HepG2 (cell line): ENCODE measurements around the gene SCART1. TPM values are rescaled to one million over a fixed set of nuclear protein-coding genes. Genes with fewer than 3 reads are reported as not detected.
"Not testable (repeated sequence)": the region's sequence is repeated elsewhere in the genome, so short reads cannot be mapped to it uniquely, and the experiment has no call there.

Source experiments
- ATAC-seq: fragments of 200-7000 bp; cut with Tn5 transposase; 3 replicates; pipeline ENCODE4 v1.9.1; 2020; ENCODE audit warnings: mild to moderate bottlenecking, moderate library complexity
- BruUV-seq: library from RNA; stranded (reverse); fragments of 400-500 nt; replicated peaks from 2 replicates; lab custom pipeline; 2021; lab: Mats Ljungman, UMichigan
- CTCF ChIA-PET: fragments of 300-600 bp; formaldehyde crosslinking; extraction: SDS; loops from one replicate; lab custom pipeline; 2021; ENCODE audit warnings: low total read pairs, inconsistent platforms, low intra/inter-chr PET ratio; lab: Yijun Ruan, JAX
- POLR2A ChIA-PET: fragments of 350-600 bp; sonication (Branson Sonifier 250); formaldehyde crosslinking; loops from one replicate; lab custom pipeline; 2020; ENCODE audit warnings: antibody characterized with exemption, inconsistent platforms; lab: Yijun Ruan, JAX
- DNase-seq: peaks from one replicate; pipeline ENCODE4 v3.0.0-alpha.2; 2015; ENCODE audit warnings: low spot score
- FAIRE-seq: peaks from 3 replicates; lab custom pipeline; 2011; peaks lifted over from hg19 to GRCh38; lab: Jason Lieb, UNC
- H2AFZ ChIP-seq: one replicate; pipeline ENCODE4 v1.6.1; 2011; ENCODE audit warnings: low read length, inconsistent platforms
- H3K27ac ChIP-seq: fragments of 300-600 bp; 3 replicates; pipeline ENCODE4 v1.8.0; 2011; ENCODE audit warnings: mixed run types, mild to moderate bottlenecking, mixed read lengths, low read length, inconsistent platforms; ENCODE audit not compliant: insufficient read depth; ENCODE audit errors: extremely low read length
- H3K27me3 ChIP-seq, 2 experiments: fragments of 200-600 bp in 1 of 2; 2 replicates in 1 of 2; 3 replicates in 1 of 2; pipeline versions ENCODE4 v1.6.0 to v1.8.0; 2011; ENCODE audit warnings: low read length in 2 of 2, mild to moderate bottlenecking in 2 of 2, moderate library complexity in 2 of 2, inconsistent platforms in 1 of 2; ENCODE audit not compliant: insufficient read depth in 2 of 2, control insufficient read depth in 1 of 2
- H3K36me3 ChIP-seq, 2 experiments: fragments of 200-600 bp in 1 of 2; replicated peaks in 1 of 2; 2 replicates in 1 of 2; 3 replicates in 1 of 2; pipeline versions ENCODE4 v1.5.1 to v1.8.0; 2011; ENCODE audit warnings: low read length in 2 of 2, inconsistent platforms in 1 of 2; ENCODE audit not compliant: insufficient read depth in 2 of 2, control insufficient read depth in 1 of 2
- H3K4me1 ChIP-seq: 2 replicates; pipeline ENCODE4 v1.5.1; 2012; ENCODE audit warnings: low read length, inconsistent platforms; ENCODE audit not compliant: insufficient read depth
- H3K4me2 ChIP-seq: 2 replicates; pipeline ENCODE4 v1.6.0; 2011; ENCODE audit warnings: low read depth, low read length, inconsistent platforms
- H3K4me3 ChIP-seq, 3 experiments: fragments of 200-600 bp in 1 of 3; sonication (generic), shearing (Covaris generic) in 1 of 3; replicated peaks in 1 of 3; 2 replicates each; pipeline ENCODE4 v1.5.1; 2011 to 2016; ENCODE audit warnings: low read length in 3 of 3, inconsistent platforms in 2 of 3, low read depth in 2 of 3, mild to moderate bottlenecking in 2 of 3, control low read depth in 1 of 3, mixed read lengths in 1 of 3; ENCODE audit not compliant: insufficient read depth in 1 of 3
- H3K79me2 ChIP-seq: one replicate; pipeline ENCODE4 v1.6.1; 2011; ENCODE audit warnings: low read length, inconsistent platforms; ENCODE audit not compliant: insufficient read depth
- H3K9ac ChIP-seq: 2 replicates; pipeline ENCODE4 v1.6.0; 2011; ENCODE audit warnings: mild to moderate bottlenecking, low read depth, low read length, inconsistent platforms; ENCODE audit not compliant: insufficient read depth
- H3K9me3 ChIP-seq: 2 replicates; pipeline ENCODE4 v1.5.1; 2012; ENCODE audit warnings: mild to moderate bottlenecking, low read length
- H4K20me1 ChIP-seq: 2 replicates; pipeline ENCODE4 v1.6.0; 2011; ENCODE audit warnings: inconsistent platforms, mild to moderate bottlenecking, low read length, moderate library complexity; ENCODE audit not compliant: insufficient read depth
- CBX5 ChIP-seq: sonication (generic); formaldehyde crosslinking; IDR thresholded peaks from 2 replicates; pipeline ENCODE4 v1.4.0; 2020; ENCODE audit warnings: missing genetic modification reagents, borderline replicate concordance
- CTCF ChIP-seq: sonication (generic); formaldehyde crosslinking; IDR thresholded peaks from 2 replicates; pipeline ENCODE4 v1.5.0; 2020; ENCODE audit warnings: mild to moderate bottlenecking, missing genetic modification reagents, moderate library complexity
- SETDB1 ChIP-seq: sonication (generic); formaldehyde crosslinking; IDR thresholded peaks from 2 replicates; pipeline ENCODE4 v1.5.1; 2020; ENCODE audit warnings: missing genetic modification reagents, mild to moderate bottlenecking, borderline replicate concordance
- STAG1 ChIP-seq: sonication (generic); formaldehyde crosslinking; IDR thresholded peaks from 2 replicates; pipeline ENCODE4 v1.4.0; 2020; ENCODE audit warnings: missing genetic modification reagents
- ZBTB33 ChIP-seq: sonication (generic); formaldehyde crosslinking; IDR thresholded peaks from 2 replicates; pipeline ENCODE4 v1.4.0; 2020; ENCODE audit warnings: missing genetic modification reagents
- ZNF280B ChIP-seq: sonication (generic); formaldehyde crosslinking; IDR thresholded peaks from 2 replicates; pipeline ENCODE4 v1.5.0; 2020; ENCODE audit warnings: missing genetic modification reagents, mild to moderate bottlenecking, borderline replicate concordance
- ZNF280D ChIP-seq: sonication (generic); formaldehyde crosslinking; IDR thresholded peaks from 2 replicates; pipeline ENCODE4 v1.5.1; 2020; ENCODE audit warnings: mild to moderate bottlenecking, missing genetic modification reagents
- WGBS: methylation state at CpG from one replicate; pipeline ENCODE4 v1.1.6; 2017; ENCODE audit warnings: low lambda C conversion rate; 5-methylcytosine and 5-hydroxymethylcytosine counted together
- in situ Hi-C: cut with HindIII; loops from 2 replicates; pipeline ENCODE4 v1.10.0; 2017; ENCODE audit warnings: low pct_unique_long_range_greater_than_20kb; ENCODE audit not compliant: extremely low pct_ligation_motif_present
- intact Hi-C: fragments of 100-400 bp; cut with micrococcal nuclease; formaldehyde crosslinking; loops from one replicate; pipeline ENCODE4 v1.10.0; 2022; ENCODE audit not compliant: unreplicated experiment
- polyA plus RNA-seq, 8 experiments: library from polyadenylated mRNA; depleted of rRNA in 3 of 8; stranded (reverse) in 7 of 8; unstranded in 1 of 8; fragments of >200 nt; fragmentation: Illumina TruSeq in 4 of 8; extraction: Trizol in 4 of 8; gene quantifications; 2 replicates each; pipeline versions ENCODE4 v1.2.1 to v1.2.3, GENCODE V29; 2011 to 2016; ENCODE audit warnings: low read depth in 4 of 8, missing spikeins in 1 of 8, mixed read lengths in 1 of 8; ENCODE audit not compliant: insufficient read depth in 1 of 8
- total RNA-seq, 5 experiments: library from RNA; depleted of rRNA; stranded (reverse); fragments of >200 nt; fragmentation: Illumina TruSeq; extraction: Trizol; gene quantifications; 2 replicates each; pipeline ENCODE4 v1.2.3, GENCODE V29; 2016; ENCODE audit warnings: low read depth in 1 of 5

The SCART1 gene
- total and polyA plus RNA-seq, 2 of the 13 experiments (the other 11 are each of a cell fraction or from before 2014, with no cell fraction given) = 0.46 to 1.1 TPM

GRCh38 chr10:133497363-133497762 lies 43.6 kb downstream of the SCART1 start:
- H3K27me3 ChIP-seq, H3K4me3 ChIP-seq, ATAC-seq, H3K4me1 ChIP-seq, DNase-seq, H3K27ac ChIP-seq, H3K79me2 ChIP-seq, FAIRE-seq, POLR2A ChIA-PET, H3K9ac ChIP-seq, intact Hi-C loops, in situ Hi-C loops, H3K4me2 ChIP-seq, H2AFZ ChIP-seq, H3K36me3 ChIP-seq, H4K20me1 ChIP-seq, BruUV-seq: not testable (repeated sequence)
- TF ChIP-seq ZBTB33 (peak; percentile 84), ZNF280D (peak; percentile 81; the same call in 1 of the 2 replicates), SETDB1 (peak; percentile 71; the same call in 1 of the 2 replicates), ZNF280B (CRISPR knock-in tag) (peak; percentile 97), CTCF (CRISPR knock-in tag) (peak; percentile 59), CBX5 (CRISPR knock-in tag) (peak; percentile 47; the same call in 1 of the 2 replicates), STAG1 (CRISPR knock-in tag) (peak; percentile 64)
- 57% methylated on average over 6 of the region's 6 CpGs for WGBS
- peaks cover 16% of the 10 kb centered on the region for H3K9me3 ChIP-seq
- CTCF ChIA-PET = interaction anchor here (1.1 kb wide), 1 partner anchor 59 kb away, joined by 4 read pairs; no protein-coding TSS in a partner anchor

GRCh38 chr10:133499176-133499575 lies 45.4 kb downstream of the SCART1 start:
- H3K27ac ChIP-seq, H3K36me3 ChIP-seq, H3K4me1 ChIP-seq, intact Hi-C loops, ATAC-seq, H3K79me2 ChIP-seq, CTCF ChIA-PET, H4K20me1 ChIP-seq, H3K4me2 ChIP-seq, in situ Hi-C loops, FAIRE-seq, POLR2A ChIA-PET, DNase-seq, H3K9ac ChIP-seq, H3K4me3 ChIP-seq, H2AFZ ChIP-seq, H3K27me3 ChIP-seq, BruUV-seq: not testable (repeated sequence)
- peaks cover 16% of the 10 kb centered on the region for H3K9me3 ChIP-seq
- WGBS = 0% methylated on average over 1 of the region's 1 CpG
